Ovary (tissue), 9 donors: ENCODE results near the gene EFNA5. TPM values are rescaled to one million over a fixed set of nuclear protein-coding genes. Genes with fewer than 3 reads are reported as not detected.

Experiments used
- DNase-seq, 5 donors: peaks; one replicate each; pipeline ENCODE4 v3.0.0-alpha.2; 2019 to 2020
- H3K27ac ChIP-seq, 2 donors: fragments of 200-600 bp; one replicate each; pipeline versions ENCODE4 v1.5.1 to v1.8.0; 2019 to 2022
- H3K27me3 ChIP-seq: fragments of 200-600 bp; one replicate; pipeline ENCODE4 v1.8.0; 2022
- H3K36me3 ChIP-seq: fragments of 200-600 bp; sonication (generic); one replicate; pipeline ENCODE4 v1.5.1; 2019
- H3K4me1 ChIP-seq: one replicate; pipeline ENCODE4 v1.8.1; 2013; ENCODE audit warnings: mild to moderate bottlenecking, moderate library complexity; ENCODE audit not compliant: insufficient read depth
- H3K4me3 ChIP-seq: fragments of 200-600 bp; sonication (generic); one replicate; pipeline ENCODE4 v1.5.1; 2017
- H3K9me3 ChIP-seq, 2 donors: fragments of 200-600 bp in 1 of 2; sonication (generic) in 1 of 2; one replicate each; pipeline versions ENCODE4 v1.5.1 to v1.8.1; 2013 to 2019; ENCODE audit warnings: mild to moderate bottlenecking in 1 of 2, moderate library complexity in 1 of 2
- EP300 ChIP-seq: sonication (generic); formaldehyde crosslinking; IDR thresholded peaks from one replicate; pipeline ENCODE4 v1.6.1; 2017; ENCODE audit warnings: antibody characterized with exemption
- POLR2A ChIP-seq: fragments of 450-650 bp; IDR thresholded peaks from one replicate; pipeline ENCODE4 v1.6.1; 2017; ENCODE audit warnings: antibody characterized with exemption, mild to moderate bottlenecking, moderate library complexity
- WGBS, 3 donors: extraction: QIAGEN DNeasy Blood & Tissue Kit in 1 of 3; methylation state at CpG; one replicate each; pipeline versions ENCODE4 v1.1.5 to v1.1.7; 2013 to 2017; 5-methylcytosine and 5-hydroxymethylcytosine counted together
- intact Hi-C, 4 donors: fragments of 100-400 bp; cut with DNase I; formaldehyde crosslinking; loops; one replicate each; pipeline versions ENCODE4 v1.11.0 to v1.15.1; 2022 to 2023
- polyA plus RNA-seq, 2 donors: library from polyadenylated mRNA; stranded (reverse); fragments of 200-250 nt in 1 of 2; fragments of 350-450 nt in 1 of 2; fragmentation: Illumina TruSeq in 1 of 2; extraction: RNeasy Lipid Tissue Mini Kit (QIAGEN cat#74804) in 1 of 2; gene quantifications; one replicate each; pipeline ENCODE4 v1.2.3, GENCODE V29; 2013 to 2014
- total RNA-seq, 7 donors: library from RNA; depleted of rRNA in 2 of 7; stranded (reverse); fragments of >200 nt in 2 of 7; fragmentation: NEBNext Ultra II Directional in 3 of 7; extraction: Animal tissue kit (Norgen Biotek cat#: 25700) in 3 of 7; gene quantifications; one replicate each; pipeline versions ENCODE4 v1.1.0 to v1.2.4, GENCODE V29; 2016 to 2023
- TF ChIP-seq, protein P1 (sequence below), 3 donors: fragments of 450-650 bp in 2 of 3; fragments of 200-600 bp in 1 of 3; IDR thresholded peaks; one replicate each; pipeline versions ENCODE4 v1.5.1 to v1.8.0; 2016 to 2022; ENCODE audit warnings: antibody characterized with exemption in 3 of 3, mild to moderate bottlenecking in 1 of 3
- donor health status: DM: no; HTN: no; CAD: no; lungs with moderate emphysema.
- donor health status: DM: no; HTN: no; CAD: no.
- donor health status: Bipolar disorder and iron deficiency.
- donor health status: DM: yes; HTN: yes; CAD: no.
- donor health status: DM: no; HTN: no; CAD: no.
- donor health status: DM: yes; HTN: yes; CAD: no.

The EFNA5 gene
- total and polyA plus RNA-seq, 9 donors = 1.5 to 20.6 (median 7.7) TPM

DNA sequence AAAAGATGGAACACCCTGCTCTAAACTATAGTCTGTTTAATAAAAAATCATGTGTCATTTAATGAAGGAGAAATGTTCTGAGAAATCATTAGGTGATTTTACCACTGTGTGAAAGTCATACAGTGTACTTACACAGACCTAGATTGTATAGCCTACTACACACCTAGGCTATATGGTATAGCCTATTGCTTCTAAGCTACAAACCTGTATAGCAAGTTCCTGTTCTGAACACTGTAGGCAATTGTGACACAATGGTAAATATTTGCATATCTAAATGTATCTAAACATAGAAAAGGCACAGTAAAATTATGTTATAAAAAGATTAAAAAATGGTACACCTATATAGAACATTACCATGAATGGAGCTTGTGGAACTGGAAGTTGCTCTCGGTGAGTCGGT, 40.6 kb downstream of the EFNA5 start:
- Histone ChIP-seq H3K27me3 (no peaks in the 10 kb centered on the region), H3K9me3 (no peaks in the 10 kb centered on the region), H3K27ac (no peak overlapping the region), H3K4me3 (no peak overlapping the region), H3K36me3 (no peaks in the 10 kb centered on the region), H3K4me1 (peaks cover 2% of the 10 kb centered on the region)
- no peak for TF ChIP-seq POLR2A
- TF ChIP-seq, protein P1, sequence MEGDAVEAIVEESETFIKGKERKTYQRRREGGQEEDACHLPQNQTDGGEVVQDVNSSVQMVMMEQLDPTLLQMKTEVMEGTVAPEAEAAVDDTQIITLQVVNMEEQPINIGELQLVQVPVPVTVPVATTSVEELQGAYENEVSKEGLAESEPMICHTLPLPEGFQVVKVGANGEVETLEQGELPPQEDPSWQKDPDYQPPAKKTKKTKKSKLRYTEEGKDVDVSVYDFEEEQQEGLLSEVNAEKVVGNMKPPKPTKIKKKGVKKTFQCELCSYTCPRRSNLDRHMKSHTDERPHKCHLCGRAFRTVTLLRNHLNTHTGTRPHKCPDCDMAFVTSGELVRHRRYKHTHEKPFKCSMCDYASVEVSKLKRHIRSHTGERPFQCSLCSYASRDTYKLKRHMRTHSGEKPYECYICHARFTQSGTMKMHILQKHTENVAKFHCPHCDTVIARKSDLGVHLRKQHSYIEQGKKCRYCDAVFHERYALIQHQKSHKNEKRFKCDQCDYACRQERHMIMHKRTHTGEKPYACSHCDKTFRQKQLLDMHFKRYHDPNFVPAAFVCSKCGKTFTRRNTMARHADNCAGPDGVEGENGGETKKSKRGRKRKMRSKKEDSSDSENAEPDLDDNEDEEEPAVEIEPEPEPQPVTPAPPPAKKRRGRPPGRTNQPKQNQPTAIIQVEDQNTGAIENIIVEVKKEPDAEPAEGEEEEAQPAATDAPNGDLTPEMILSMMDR (IDR thresholded peaks at IDR 0.05) = no peak
- TF ChIP-seq EP300 = no peak
- WGBS, 3 donors = 97 to 99% (median 99%) methylated on average over 2 of the region's 2 CpGs
- intact Hi-C loops = no loop called here
- no peak for DNase-seq

DNA sequence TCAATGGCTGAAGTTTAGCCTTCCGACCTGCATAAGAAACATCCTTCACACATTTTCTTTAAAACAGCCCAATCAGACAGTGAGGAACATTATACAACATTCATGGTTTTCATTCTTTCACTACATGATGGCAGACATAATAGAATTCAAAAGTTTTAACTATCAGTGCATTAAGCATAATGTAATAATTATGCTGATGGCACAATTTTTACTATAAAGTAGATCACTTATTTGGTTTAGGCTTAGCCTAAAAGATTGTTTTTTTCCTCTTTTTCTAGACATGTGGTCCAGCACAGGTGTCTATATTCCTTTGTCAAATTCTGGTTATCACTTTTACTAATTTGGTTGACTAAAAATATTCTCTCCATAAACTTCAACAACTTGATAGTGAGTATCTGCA, 46.5 kb downstream of the EFNA5 start:
- H3K27ac ChIP-seq = no peak overlapping the region
- no peaks in the 10 kb centered on the region for H3K4me1 ChIP-seq
- no peak overlapping the region for H3K4me3 ChIP-seq
- TF ChIP-seq EP300 (no peak), POLR2A (no peak)
- 90 to 95% (median 93%) methylated on average over 1 of the region's 1 CpG for WGBS, 3 donors
- intact Hi-C loops = no loop called here
- H3K27me3 ChIP-seq = no peaks in the 10 kb centered on the region
- H3K36me3 ChIP-seq = no peaks in the 10 kb centered on the region
- H3K9me3 ChIP-seq = no peaks in the 10 kb centered on the region
- DNase-seq = no peak

DNA sequence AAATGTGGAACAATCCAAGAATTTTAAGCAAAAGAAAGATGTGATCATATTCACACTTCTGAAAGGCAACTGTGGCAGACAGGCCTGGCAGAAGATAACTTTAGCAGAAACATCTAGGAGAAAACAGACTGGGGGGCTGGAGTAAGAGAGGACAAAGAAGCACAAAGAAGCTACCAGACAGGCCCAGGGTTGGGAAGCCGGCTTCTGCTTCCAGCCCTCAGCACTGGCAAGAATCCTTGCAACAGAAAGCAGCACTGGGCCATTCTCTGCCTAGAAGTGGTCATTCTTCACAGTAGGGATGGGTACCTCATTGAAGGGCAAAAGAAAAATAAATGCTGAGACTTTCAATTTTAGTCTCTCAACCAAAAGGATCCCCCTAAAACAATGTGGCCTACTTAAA, 49.6 kb downstream of the EFNA5 start:
- Histone ChIP-seq H3K4me3 (no peak overlapping the region), H3K27me3 (no peaks in the 10 kb centered on the region), H3K36me3 (no peaks in the 10 kb centered on the region), H3K9me3 (no peaks in the 10 kb centered on the region), H3K27ac (no peak overlapping the region), H3K4me1 (no peaks in the 10 kb centered on the region)
- no peak for DNase-seq
- intact Hi-C loops = no loop called here
- TF ChIP-seq, protein P1 (IDR thresholded peaks at IDR 0.05) = no peak
- TF ChIP-seq EP300 (no peak), POLR2A (no peak)
- WGBS, 3 donors = 87 to 100% (median 95%) methylated on average over 1 of the region's 1 CpG

DNA sequence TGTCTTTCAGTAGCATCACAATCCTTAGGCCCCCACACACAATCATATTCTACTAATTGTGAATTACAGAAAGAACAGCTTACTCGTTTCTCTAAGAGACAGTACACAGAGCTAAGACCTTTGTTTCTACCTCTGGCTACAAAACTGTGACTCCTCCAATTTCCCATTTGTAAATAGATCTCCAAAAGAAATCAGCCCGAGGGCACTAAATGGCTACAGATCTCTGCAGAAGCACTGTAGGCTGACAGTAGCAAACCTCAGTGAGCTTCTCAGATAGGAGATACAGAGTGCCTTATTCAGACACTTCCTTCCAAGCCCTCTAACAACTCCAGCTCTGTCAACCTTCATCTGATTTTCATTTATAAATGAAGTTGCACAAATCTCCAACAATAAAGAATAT, 51.0 kb downstream of the EFNA5 start:
- no peaks in the 10 kb centered on the region for H3K4me1 ChIP-seq
- no peak overlapping the region for H3K27ac ChIP-seq
- TF ChIP-seq EP300 (no peak), POLR2A (no peak)
- TF ChIP-seq, protein P1 (IDR thresholded peaks at IDR 0.05) = no peak
- H3K4me3 ChIP-seq = no peak overlapping the region
- no peak for DNase-seq
- H3K27me3 ChIP-seq = no peaks in the 10 kb centered on the region
- WGBS, 3 donors = 29 to 52% (median 42%) methylated on average over 2 of the region's 2 CpGs
- H3K36me3 ChIP-seq = no peaks in the 10 kb centered on the region
- no peaks in the 10 kb centered on the region for H3K9me3 ChIP-seq
- intact Hi-C loops = no loop called here

DNA sequence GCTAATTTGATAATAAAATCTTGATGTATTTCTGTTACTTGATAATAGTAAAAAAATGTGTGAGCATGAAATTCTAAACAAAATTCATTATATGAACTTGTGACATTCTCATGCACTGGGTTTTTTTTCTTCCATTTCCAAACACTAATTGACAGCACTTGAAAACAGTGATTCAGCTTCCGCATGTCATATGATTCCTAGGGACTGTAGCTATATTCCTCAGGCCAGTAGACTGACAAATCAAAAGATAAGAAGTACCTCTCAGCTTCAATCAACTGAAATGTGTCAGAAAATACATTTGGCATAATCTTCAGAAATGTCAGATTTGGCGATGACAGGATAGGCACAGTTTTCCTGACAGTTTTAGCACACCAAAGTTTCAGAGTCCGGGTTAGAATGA, 52.5 kb downstream of the EFNA5 start:
- Histone ChIP-seq H3K9me3 (no peaks in the 10 kb centered on the region), H3K36me3 (no peaks in the 10 kb centered on the region), H3K4me3 (no peak overlapping the region), H3K27ac (no peak overlapping the region), H3K4me1 (no peaks in the 10 kb centered on the region), H3K27me3 (no peaks in the 10 kb centered on the region)
- no peak for TF ChIP-seq EP300
- no peak for TF ChIP-seq POLR2A
- TF ChIP-seq, protein P1 (IDR thresholded peaks at IDR 0.05) = no peak
- intact Hi-C loops = no loop called here
- no peak for DNase-seq
- 92 to 98% (median 93%) methylated on average over 3 of the region's 3 CpGs for WGBS, 3 donors
